GM12878 (cell line): ENCODE measurements around the gene UBE3C.

Experiments used
- ASH2L ChIP-seq: fragments of 300-600, 200-600 bp; sonication (generic); IDR thresholded peaks from 2 replicates; pipeline ENCODE4 v1.6.1; 2017; ENCODE audit warnings: low read depth, mild to moderate bottlenecking, borderline replicate concordance
- GABPA ChIP-seq: IDR thresholded peaks from 2 replicates; pipeline ENCODE4 v1.6.1; 2014; ENCODE audit warnings: antibody characterized with exemption, low read depth, mild to moderate bottlenecking, inconsistent platforms
- PBX3 ChIP-seq: IDR thresholded peaks from 2 replicates; pipeline ENCODE4 v1.6.1; 2011; ENCODE audit warnings: mild to moderate bottlenecking, low read depth, low read length, moderate library complexity; ENCODE audit not compliant: insufficient replicate concordance
- POLR2AphosphoS5 ChIP-seq: IDR thresholded peaks from 2 replicates; pipeline ENCODE4 v1.6.1; 2011; ENCODE audit warnings: mild to moderate bottlenecking, low read length, inconsistent platforms
- RCOR1 ChIP-seq: conservative IDR thresholded peaks from 2 replicates; pipeline ENCODE4 v1.6.1; 2012; ENCODE audit warnings: low read depth, low read length, improper control_type of control experiment

- no peak for TF ChIP-seq ASH2L
- no peak for TF ChIP-seq PBX3
- no peak for TF ChIP-seq GABPA
- no peak for TF ChIP-seq POLR2AphosphoS5
- TF ChIP-seq RCOR1 = no peak
Observed at GRCh38 chr7:157292258-157292657, 153.5 kb downstream of the UBE3C start.
